Breast epithelium (tissue), 4 donors: ENCODE results near the gene TFB2M. TPM values are rescaled to one million over a fixed set of nuclear protein-coding genes. Genes with fewer than 3 reads are reported as not detected.
A peak's percentile ranks its signal among the peaks of the same experiment; 100 is the strongest.

ENCODE experiments used
- DNase-seq, 2 donors: peaks; one replicate each; pipeline ENCODE4 v3.0.0-alpha.2; 2019; ENCODE audit warnings: low spot score in 2 of 2
- H3K27ac ChIP-seq, 2 donors: fragments of 200-600 bp; sonication (generic) in 1 of 2; one replicate each; pipeline ENCODE4 v1.5.1; 2016 to 2019; ENCODE audit warnings: mild to moderate bottlenecking in 1 of 2
- H3K27me3 ChIP-seq, 2 donors: fragments of 200-600 bp; sonication (generic) in 1 of 2; one replicate each; pipeline versions ENCODE4 v1.5.1 to v1.6.0; 2017 to 2019; ENCODE audit warnings: control low read depth in 1 of 2, mild to moderate bottlenecking in 1 of 2
- H3K36me3 ChIP-seq: fragments of 200-600 bp; one replicate; pipeline ENCODE4 v1.5.1; 2019
- H3K4me1 ChIP-seq, 2 donors: fragments of 200-600 bp; sonication (generic); one replicate each; pipeline ENCODE4 v1.5.1; 2016 to 2019; ENCODE audit warnings: control low read depth in 1 of 2
- H3K4me3 ChIP-seq, 3 donors: fragments of 200-600 bp; sonication (generic); 1 replicate in 2 of 3; 2 replicates in 1 of 3; pipeline ENCODE4 v1.5.1; 2016 to 2019; ENCODE audit warnings: mild to moderate bottlenecking in 3 of 3, moderate library complexity in 2 of 3
- H3K9me3 ChIP-seq, 2 donors: fragments of 200-600 bp; sonication (generic) in 1 of 2; one replicate each; pipeline ENCODE4 v1.5.1; 2016 to 2019; ENCODE audit warnings: control low read depth in 1 of 2
- POLR2A ChIP-seq: fragments of 450-650 bp; IDR thresholded peaks from one replicate; pipeline ENCODE4 v1.6.1; 2016; ENCODE audit warnings: antibody characterized with exemption, mild to moderate bottlenecking, moderate library complexity
- POLR2AphosphoS5 ChIP-seq, 3 donors: sonication (generic); formaldehyde crosslinking; IDR thresholded peaks; one replicate each; pipeline ENCODE4 v1.6.1; 2017; ENCODE audit warnings: antibody characterized with exemption in 3 of 3
- intact Hi-C: fragments of 100-400 bp; cut with DNase I; formaldehyde crosslinking; loops from one replicate; pipeline ENCODE4 v1.15.1; 2023; ENCODE audit warnings: low total_unique reads
- total RNA-seq, 3 donors: library from RNA; depleted of rRNA; stranded (reverse); fragments of >200 nt; gene quantifications; one replicate each; pipeline ENCODE4 v1.1.0, GENCODE V29; 2016
- TF ChIP-seq, protein P1 (sequence below), 3 donors: fragments of 450-650 bp; IDR thresholded peaks; one replicate each; pipeline ENCODE4 v1.5.1; 2016 to 2017; ENCODE audit warnings: antibody characterized with exemption in 3 of 3, mild to moderate bottlenecking in 3 of 3, moderate library complexity in 3 of 3

TFB2M gene
- total RNA-seq, 3 donors from 2014 or later: 9.0 to 15.5 (median 13.4) TPM

DNA sequence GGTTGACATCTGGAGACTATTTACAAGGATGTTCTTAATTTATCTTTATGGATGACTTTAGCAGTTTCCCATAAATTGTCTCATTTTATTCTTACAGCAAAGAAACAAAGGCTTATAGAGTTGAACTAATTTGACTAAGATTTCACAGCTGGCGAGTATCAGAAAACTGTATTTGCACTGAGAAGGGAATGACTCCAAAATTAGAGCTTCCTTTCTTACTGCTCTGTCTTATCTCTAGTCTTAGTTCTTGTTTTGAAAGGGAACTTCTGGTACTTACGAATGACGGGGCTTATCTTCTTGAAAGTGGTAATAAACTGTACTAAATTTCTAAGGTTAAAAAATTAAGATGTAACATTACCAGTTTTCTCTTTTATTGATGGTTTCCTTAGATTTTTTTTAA is 13.8 kb upstream of the TFB2M start:
- intact Hi-C loops: no loop called here

DNA sequence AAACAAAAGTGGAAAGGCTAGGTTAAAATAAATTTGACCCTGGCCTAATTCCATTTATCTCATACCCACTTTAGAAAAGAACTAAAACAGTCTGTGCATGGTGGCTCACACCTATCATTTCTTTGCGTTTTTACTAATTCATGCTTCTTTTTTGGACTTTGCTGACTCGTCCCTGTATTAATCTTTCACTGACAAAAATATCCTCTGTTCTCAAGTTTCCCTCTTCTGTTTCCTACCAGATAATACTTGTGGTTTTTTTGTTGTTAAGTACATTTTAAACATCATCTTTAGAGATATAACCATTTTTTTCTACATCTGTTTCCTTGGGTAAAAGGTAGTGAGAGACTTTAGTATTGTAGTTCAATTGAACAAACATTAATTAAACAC is 11.7 kb upstream of the TFB2M start:
- no peaks in the 10 kb centered on the region for H3K4me1 ChIP-seq
- no peak for DNase-seq
- no peaks in the 10 kb centered on the region for H3K9me3 ChIP-seq
- no peak overlapping the region for H3K4me3 ChIP-seq
- no peaks in the 10 kb centered on the region for H3K27me3 ChIP-seq
- TF ChIP-seq POLR2AphosphoS5 (IDR thresholded peaks at IDR 0.05): no peak
- TF ChIP-seq, protein P1, sequence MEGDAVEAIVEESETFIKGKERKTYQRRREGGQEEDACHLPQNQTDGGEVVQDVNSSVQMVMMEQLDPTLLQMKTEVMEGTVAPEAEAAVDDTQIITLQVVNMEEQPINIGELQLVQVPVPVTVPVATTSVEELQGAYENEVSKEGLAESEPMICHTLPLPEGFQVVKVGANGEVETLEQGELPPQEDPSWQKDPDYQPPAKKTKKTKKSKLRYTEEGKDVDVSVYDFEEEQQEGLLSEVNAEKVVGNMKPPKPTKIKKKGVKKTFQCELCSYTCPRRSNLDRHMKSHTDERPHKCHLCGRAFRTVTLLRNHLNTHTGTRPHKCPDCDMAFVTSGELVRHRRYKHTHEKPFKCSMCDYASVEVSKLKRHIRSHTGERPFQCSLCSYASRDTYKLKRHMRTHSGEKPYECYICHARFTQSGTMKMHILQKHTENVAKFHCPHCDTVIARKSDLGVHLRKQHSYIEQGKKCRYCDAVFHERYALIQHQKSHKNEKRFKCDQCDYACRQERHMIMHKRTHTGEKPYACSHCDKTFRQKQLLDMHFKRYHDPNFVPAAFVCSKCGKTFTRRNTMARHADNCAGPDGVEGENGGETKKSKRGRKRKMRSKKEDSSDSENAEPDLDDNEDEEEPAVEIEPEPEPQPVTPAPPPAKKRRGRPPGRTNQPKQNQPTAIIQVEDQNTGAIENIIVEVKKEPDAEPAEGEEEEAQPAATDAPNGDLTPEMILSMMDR (IDR thresholded peaks at IDR 0.05): no peak
- TF ChIP-seq POLR2A: no peak
- H3K27ac ChIP-seq: no peak overlapping the region
- intact Hi-C loops: no loop called here
- no peaks in the 10 kb centered on the region for H3K36me3 ChIP-seq

More for the DNA sequence above, 13.8 kb upstream of the TFB2M start:
- no peak overlapping the region for H3K27ac ChIP-seq
- DNase-seq: no peak
- no peaks in the 10 kb centered on the region for H3K27me3 ChIP-seq
- no peaks in the 10 kb centered on the region for H3K9me3 ChIP-seq
- no peaks in the 10 kb centered on the region for H3K36me3 ChIP-seq
- peaks cover 0 to 3% of the 10 kb centered on the region in 2 donors for H3K4me1 ChIP-seq
- TF ChIP-seq POLR2AphosphoS5 (IDR thresholded peaks at IDR 0.05) (no peak), POLR2A (no peak)
- TF ChIP-seq, protein P1 (IDR thresholded peaks at IDR 0.05): no peak
- no peak overlapping the region for H3K4me3 ChIP-seq

GRCh38 chr1:246577082-246577719 is 11.1 kb upstream of the TFB2M start:
- TF ChIP-seq, protein P1 (IDR thresholded peaks at IDR 0.05): no peak
- TF ChIP-seq POLR2A (no peak), POLR2AphosphoS5 (IDR thresholded peaks at IDR 0.05) (no peak)
- no peak overlapping the region for H3K27ac ChIP-seq
- no peaks in the 10 kb centered on the region for H3K27me3 ChIP-seq
- H3K4me1 ChIP-seq: no peaks in the 10 kb centered on the region
- no peaks in the 10 kb centered on the region for H3K9me3 ChIP-seq
- intact Hi-C loops: no loop called here
- H3K4me3 ChIP-seq: no peak overlapping the region
- DNase-seq: no peak
- no peaks in the 10 kb centered on the region for H3K36me3 ChIP-seq

- no peak overlapping the region for H3K4me3 ChIP-seq
- DNase-seq: no peak
- H3K36me3 ChIP-seq: no peaks in the 10 kb centered on the region
- H3K4me1 ChIP-seq: no peaks in the 10 kb centered on the region
- H3K27ac ChIP-seq: no peak overlapping the region
- H3K9me3 ChIP-seq: no peaks in the 10 kb centered on the region
- intact Hi-C loops: no loop called here
- no peaks in the 10 kb centered on the region for H3K27me3 ChIP-seq
- TF ChIP-seq, protein P1 (IDR thresholded peaks at IDR 0.05): no peak
- no peak for TF ChIP-seq POLR2AphosphoS5 (IDR thresholded peaks at IDR 0.05)
- no peak for TF ChIP-seq POLR2A
These were observed 10.6 kb upstream of the TFB2M start for GRCh38 chr1:246576709-246577032.

- Histone ChIP-seq H3K4me1 (no peaks in the 10 kb centered on the region), H3K4me3 (no peak overlapping the region), H3K36me3 (no peaks in the 10 kb centered on the region), H3K27me3 (no peaks in the 10 kb centered on the region), H3K27ac (peak overlapping the region in 1 of 2 donors; percentile 61), H3K9me3 (no peaks in the 10 kb centered on the region)
- DNase-seq: no peak
- intact Hi-C loops: no loop called here
- no peak for TF ChIP-seq POLR2A
- TF ChIP-seq, protein P1 (IDR thresholded peaks at IDR 0.05): no peak
- no peak for TF ChIP-seq POLR2AphosphoS5 (IDR thresholded peaks at IDR 0.05)
These were observed 7.4 kb upstream of the TFB2M start for GRCh38 chr1:246573491-246573890.
